ENCODE data around the gene MRPL3.

MRPL3 gene

DNA sequence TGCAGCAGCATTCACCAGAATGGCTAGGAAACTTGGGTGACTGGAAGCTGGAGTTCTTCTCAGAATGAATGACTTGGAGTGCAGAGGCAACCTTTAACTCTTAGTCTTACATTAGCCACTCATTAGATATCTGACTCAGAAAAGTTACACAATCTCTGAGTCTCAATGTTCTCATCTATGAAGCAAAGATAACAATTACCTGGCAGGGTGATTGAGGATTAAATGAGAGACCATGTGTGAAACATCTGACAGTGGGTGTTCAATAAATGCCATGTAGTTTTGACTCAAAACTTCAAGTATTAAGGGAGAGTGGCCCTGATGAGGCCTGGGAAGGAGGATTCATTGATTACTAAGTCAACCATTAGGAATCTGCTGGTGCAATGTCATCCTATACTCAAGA is 48.3 kb downstream of the MRPL3 start:
- H3K4me3 ChIP-seq (ENCODE audit: low read length): no peak overlapping the region
- peak; percentile 37 for DNase-seq (ENCODE audit: low read depth)
- TF ChIP-seq, protein P1, sequence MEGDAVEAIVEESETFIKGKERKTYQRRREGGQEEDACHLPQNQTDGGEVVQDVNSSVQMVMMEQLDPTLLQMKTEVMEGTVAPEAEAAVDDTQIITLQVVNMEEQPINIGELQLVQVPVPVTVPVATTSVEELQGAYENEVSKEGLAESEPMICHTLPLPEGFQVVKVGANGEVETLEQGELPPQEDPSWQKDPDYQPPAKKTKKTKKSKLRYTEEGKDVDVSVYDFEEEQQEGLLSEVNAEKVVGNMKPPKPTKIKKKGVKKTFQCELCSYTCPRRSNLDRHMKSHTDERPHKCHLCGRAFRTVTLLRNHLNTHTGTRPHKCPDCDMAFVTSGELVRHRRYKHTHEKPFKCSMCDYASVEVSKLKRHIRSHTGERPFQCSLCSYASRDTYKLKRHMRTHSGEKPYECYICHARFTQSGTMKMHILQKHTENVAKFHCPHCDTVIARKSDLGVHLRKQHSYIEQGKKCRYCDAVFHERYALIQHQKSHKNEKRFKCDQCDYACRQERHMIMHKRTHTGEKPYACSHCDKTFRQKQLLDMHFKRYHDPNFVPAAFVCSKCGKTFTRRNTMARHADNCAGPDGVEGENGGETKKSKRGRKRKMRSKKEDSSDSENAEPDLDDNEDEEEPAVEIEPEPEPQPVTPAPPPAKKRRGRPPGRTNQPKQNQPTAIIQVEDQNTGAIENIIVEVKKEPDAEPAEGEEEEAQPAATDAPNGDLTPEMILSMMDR (conservative IDR thresholded peaks at IDR 0.05; ENCODE audit: low read length): no peak

DNA sequence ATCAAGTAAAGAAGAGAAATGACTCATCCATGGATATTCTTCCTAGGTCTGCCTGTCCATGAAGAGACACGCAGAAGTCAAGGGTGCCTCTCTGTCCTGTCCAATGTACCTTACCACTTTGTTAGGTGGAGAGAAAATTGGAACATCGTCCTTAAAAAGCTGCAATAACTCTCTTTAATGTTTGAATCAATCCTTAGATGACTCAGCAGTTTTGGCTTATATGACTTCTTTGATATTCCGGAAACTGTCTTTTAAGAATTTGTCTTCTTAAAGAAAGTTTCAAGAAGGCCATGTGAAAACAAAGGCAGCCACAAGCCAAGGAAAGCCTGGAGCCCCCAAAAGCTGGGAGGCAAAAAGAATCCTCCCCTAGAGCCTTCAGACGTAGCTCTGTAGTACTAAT is 49.2 kb downstream of the MRPL3 start:
- DNase-seq (ENCODE audit: low read depth): no peak
- TF ChIP-seq, protein P1 (conservative IDR thresholded peaks at IDR 0.05; ENCODE audit: low read length): no peak
- no peak overlapping the region for H3K4me3 ChIP-seq (ENCODE audit: low read length)

DNA sequence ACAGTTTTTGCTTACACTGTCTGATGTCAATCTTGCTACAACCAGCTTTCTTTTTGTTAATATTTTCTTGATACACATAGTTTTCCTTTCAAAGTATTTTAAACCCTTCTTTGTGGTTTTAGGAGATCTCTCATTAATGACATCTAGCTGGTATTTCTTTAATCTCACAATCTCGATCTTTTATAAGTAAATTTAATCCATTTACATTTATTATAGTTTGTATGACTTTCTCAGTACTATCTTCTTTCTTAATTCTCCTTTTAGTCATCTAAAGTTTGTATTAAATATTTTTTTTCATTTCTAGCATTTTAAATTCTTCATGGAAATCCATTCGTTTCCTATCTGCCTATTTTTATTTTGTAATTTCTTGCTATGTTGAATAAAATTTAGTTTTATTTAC is 55.4 kb downstream of the MRPL3 start:
- TF ChIP-seq, protein P1 (conservative IDR thresholded peaks at IDR 0.05; ENCODE audit: low read length): no peak
- no peak overlapping the region for H3K4me3 ChIP-seq (ENCODE audit: low read length)
- DNase-seq (ENCODE audit: low read depth): no peak

DNA sequence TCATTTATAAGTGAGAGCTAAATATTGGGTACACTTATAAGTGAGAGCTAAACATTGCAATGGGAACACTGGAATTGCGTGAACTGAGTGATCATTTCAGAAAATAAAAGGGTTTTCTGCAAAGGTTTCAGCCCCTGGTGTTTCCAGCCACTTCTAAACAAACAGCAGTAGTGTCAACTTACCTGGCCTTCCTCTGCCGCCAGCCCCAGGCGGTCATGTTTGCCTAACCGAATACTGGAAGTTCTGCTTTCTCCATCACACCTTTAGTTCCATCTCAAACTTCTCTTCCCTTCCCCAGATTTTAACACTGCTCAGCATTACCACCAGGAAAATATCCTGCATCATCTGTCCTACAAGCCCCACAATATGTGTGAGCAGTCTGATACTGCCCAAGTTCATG is 58.6 kb downstream of the MRPL3 start:
- TF ChIP-seq, protein P1 (conservative IDR thresholded peaks at IDR 0.05; ENCODE audit: low read length): no peak
- no peak for DNase-seq (ENCODE audit: low read depth)

DNA sequence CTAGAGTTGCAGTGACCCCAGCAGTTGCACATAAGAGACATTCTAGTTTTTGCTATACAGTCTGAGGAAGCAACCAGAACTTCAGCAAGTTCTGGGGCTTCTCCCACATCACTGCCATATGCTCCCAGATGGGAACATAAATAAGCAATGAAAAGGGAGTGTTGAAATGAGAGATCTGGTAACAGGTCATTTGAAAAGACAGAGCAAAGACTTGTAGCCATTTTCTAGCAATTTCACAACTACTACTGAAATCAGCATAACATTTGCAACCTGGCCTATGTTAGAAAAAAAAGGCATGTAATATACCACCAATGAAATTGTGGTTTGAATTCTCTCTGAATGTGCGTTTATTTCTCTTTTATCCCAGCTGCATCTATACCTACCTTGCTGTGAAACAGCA is 63.7 kb downstream of the MRPL3 start:
- no peak for DNase-seq (ENCODE audit: low read depth)
- TF ChIP-seq, protein P1 (conservative IDR thresholded peaks at IDR 0.05; ENCODE audit: low read length): no peak
- no peak overlapping the region for H3K4me3 ChIP-seq (ENCODE audit: low read length)

More for the DNA sequence above, 58.6 kb downstream of the MRPL3 start:
- no peak overlapping the region for H3K4me3 ChIP-seq (ENCODE audit: low read length)

DNA sequence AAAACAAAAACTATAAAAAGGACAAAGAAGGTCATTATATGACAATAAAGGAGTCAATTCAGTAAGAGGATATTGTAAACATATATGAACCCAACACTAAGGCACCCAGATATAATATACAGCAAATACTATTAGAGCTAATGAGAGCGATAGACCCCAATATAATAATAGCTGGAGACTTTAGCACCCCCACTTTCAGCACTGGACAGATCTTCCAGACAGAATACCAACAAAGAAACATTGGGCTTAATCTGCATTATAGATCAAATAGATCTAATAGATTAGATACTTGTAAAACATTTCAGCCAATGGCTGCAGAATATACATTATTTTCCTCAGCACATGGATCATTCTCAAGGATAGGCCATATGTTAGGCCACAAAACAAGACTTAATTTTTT is 67.8 kb downstream of the MRPL3 start:
- TF ChIP-seq, protein P1 (conservative IDR thresholded peaks at IDR 0.05; ENCODE audit: low read length): no peak
- no peak overlapping the region for H3K4me3 ChIP-seq (ENCODE audit: low read length)
- no peak for DNase-seq (ENCODE audit: low read depth)

DNA sequence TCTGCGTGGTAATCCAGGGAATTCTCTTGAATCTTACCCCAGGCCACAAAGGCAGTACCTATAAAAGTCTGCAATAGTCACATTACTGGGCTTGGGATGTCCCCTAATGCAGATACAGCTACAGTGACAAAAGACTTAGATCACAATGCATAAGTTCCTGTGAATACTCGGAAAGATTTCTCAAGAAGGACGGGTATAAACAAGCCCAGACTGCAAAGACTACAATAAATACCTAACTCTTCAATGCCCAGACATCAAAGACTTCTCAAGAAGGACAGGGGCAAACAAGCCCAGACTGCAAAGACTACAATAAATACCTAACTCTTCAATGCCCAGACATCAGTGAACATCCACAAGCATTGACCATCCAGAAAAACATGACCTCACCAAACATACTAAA is 70.3 kb downstream of the MRPL3 start:
- TF ChIP-seq, protein P1 (conservative IDR thresholded peaks at IDR 0.05; ENCODE audit: low read length): no peak
- DNase-seq (ENCODE audit: low read depth): no peak

More for the DNA sequence above, 70.3 kb downstream of the MRPL3 start:
- no peak overlapping the region for H3K4me3 ChIP-seq (ENCODE audit: low read length)

Measured in AG10803 (cell line).